Suprapubic skin (tissue), 4 donors: ENCODE data around the gene LRP1B.

Source experiments
- POLR2A ChIP-seq, 2 donors: fragments of 450-650 bp; IDR thresholded peaks; one replicate each; pipeline ENCODE4 v1.6.1; 2017; ENCODE audit warnings: antibody characterized with exemption in 2 of 2, mild to moderate bottlenecking in 2 of 2, moderate library complexity in 2 of 2
- POLR2AphosphoS5 ChIP-seq, 3 donors: sonication (generic); formaldehyde crosslinking; IDR thresholded peaks; one replicate each; pipeline ENCODE4 v1.6.1; 2017; ENCODE audit warnings: antibody characterized with exemption in 3 of 3
- TF ChIP-seq, protein P1 (sequence below), 2 donors: fragments of 200-600 bp in 1 of 2; fragments of 450-650 bp in 1 of 2; sonication (generic) in 1 of 2; IDR thresholded peaks; one replicate each; pipeline ENCODE4 v1.5.1; 2016 to 2019; ENCODE audit warnings: antibody characterized with exemption in 2 of 2, mild to moderate bottlenecking in 1 of 2, moderate library complexity in 1 of 2

DNA sequence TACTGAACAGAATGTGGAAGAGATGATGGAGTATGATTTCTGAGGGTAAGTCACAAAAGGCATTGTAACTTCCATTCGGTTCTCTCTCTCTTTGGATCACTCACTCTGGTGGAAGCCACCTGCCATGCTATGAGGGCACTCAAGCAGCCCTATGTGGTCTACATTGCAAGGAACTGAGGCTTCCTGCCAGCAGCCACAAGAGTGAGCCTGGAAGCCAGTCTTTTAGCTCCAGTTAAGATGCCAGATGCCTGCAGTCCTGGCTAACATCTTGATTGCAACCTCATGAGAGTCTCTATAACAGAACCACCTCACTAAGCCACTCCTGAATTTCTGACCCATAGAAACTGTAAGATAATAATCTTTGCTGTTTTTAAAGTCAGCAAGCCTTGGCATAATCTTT is 935.7 kb downstream of the LRP1B start:
- TF ChIP-seq, protein P1, sequence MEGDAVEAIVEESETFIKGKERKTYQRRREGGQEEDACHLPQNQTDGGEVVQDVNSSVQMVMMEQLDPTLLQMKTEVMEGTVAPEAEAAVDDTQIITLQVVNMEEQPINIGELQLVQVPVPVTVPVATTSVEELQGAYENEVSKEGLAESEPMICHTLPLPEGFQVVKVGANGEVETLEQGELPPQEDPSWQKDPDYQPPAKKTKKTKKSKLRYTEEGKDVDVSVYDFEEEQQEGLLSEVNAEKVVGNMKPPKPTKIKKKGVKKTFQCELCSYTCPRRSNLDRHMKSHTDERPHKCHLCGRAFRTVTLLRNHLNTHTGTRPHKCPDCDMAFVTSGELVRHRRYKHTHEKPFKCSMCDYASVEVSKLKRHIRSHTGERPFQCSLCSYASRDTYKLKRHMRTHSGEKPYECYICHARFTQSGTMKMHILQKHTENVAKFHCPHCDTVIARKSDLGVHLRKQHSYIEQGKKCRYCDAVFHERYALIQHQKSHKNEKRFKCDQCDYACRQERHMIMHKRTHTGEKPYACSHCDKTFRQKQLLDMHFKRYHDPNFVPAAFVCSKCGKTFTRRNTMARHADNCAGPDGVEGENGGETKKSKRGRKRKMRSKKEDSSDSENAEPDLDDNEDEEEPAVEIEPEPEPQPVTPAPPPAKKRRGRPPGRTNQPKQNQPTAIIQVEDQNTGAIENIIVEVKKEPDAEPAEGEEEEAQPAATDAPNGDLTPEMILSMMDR (IDR thresholded peaks at IDR 0.05), result no peak
- TF ChIP-seq POLR2A (IDR thresholded peaks at IDR 0.05) (no peak), POLR2AphosphoS5 (IDR thresholded peaks at IDR 0.05) (no peak)
